Osteoblast (primary cell): Measurements from ENCODE around the gene FAAH. TPM values are rescaled to one million over a fixed set of nuclear protein-coding genes. Genes with fewer than 3 reads are reported as not detected.

Experiments used
- DNase-seq: peaks from one replicate; pipeline ENCODE4 v3.0.0; 2011; ENCODE audit warnings: low spot score, mixed read lengths; ENCODE audit not compliant: insufficient read length; ENCODE audit errors: missing footprints
- H2AFZ ChIP-seq: 2 replicates; pipeline ENCODE4 v1.6.0; 2011; ENCODE audit warnings: mild to moderate bottlenecking, low read length
- H3K27ac ChIP-seq: 2 replicates; pipeline ENCODE4 v1.5.1; 2011; ENCODE audit warnings: mild to moderate bottlenecking, low read depth, low read length, moderate library complexity
- H3K27me3 ChIP-seq: 2 replicates; pipeline ENCODE4 v1.6.0; 2012; ENCODE audit warnings: mild to moderate bottlenecking, control low read depth, inconsistent platforms, low read length, moderate library complexity; ENCODE audit not compliant: insufficient read depth
- H3K36me3 ChIP-seq: 2 replicates; pipeline ENCODE4 v1.5.1; 2011; ENCODE audit warnings: mild to moderate bottlenecking, low read length, control low read depth, moderate library complexity; ENCODE audit not compliant: insufficient read depth
- H3K4me1 ChIP-seq: 2 replicates; pipeline ENCODE4 v1.5.1; 2011; ENCODE audit warnings: mild to moderate bottlenecking, low read length, control low read depth, moderate library complexity; ENCODE audit not compliant: insufficient read depth
- H3K4me2 ChIP-seq: 2 replicates; pipeline ENCODE4 v1.6.0; 2011; ENCODE audit warnings: mild to moderate bottlenecking, low read length; ENCODE audit not compliant: insufficient read depth
- H3K4me3 ChIP-seq: fragments of 200-600 bp; sonication (generic); 3 replicates; pipeline ENCODE4 v1.5.1; 2012; ENCODE audit warnings: mild to moderate bottlenecking, low read length, inconsistent platforms; ENCODE audit not compliant: insufficient read depth
- H3K79me2 ChIP-seq: 2 replicates; pipeline ENCODE4 v1.6.0; 2012; ENCODE audit warnings: mild to moderate bottlenecking, low read length, control low read depth, inconsistent platforms; ENCODE audit not compliant: insufficient read depth
- H3K9me3 ChIP-seq: 2 replicates; pipeline ENCODE4 v1.5.1; 2011; ENCODE audit warnings: low read depth, low read length, control low read depth
- H4K20me1 ChIP-seq: 2 replicates; pipeline ENCODE4 v1.6.0; 2012; ENCODE audit warnings: mild to moderate bottlenecking, low read length, control low read depth; ENCODE audit not compliant: insufficient read depth
- total RNA-seq: library from RNA; depleted of rRNA; stranded (reverse); fragments of >200 nt; gene quantifications from 2 replicates; pipeline ENCODE4 v1.2.3, GENCODE V29; 2012
- TF ChIP-seq, protein P1 (sequence below): IDR thresholded peaks from 2 replicates; pipeline ENCODE4 v1.5.1; 2011; ENCODE audit warnings: mild to moderate bottlenecking, low read depth, low read length, moderate library complexity; ENCODE audit errors: extremely low read depth

The FAAH gene
- total RNA-seq, 1 donor, result 4.0 TPM

GRCh38 chr1:46451948-46452930 lies 58.1 kb downstream of the FAAH start:
- H3K27ac ChIP-seq, result no peak overlapping the region
- no peak overlapping the region for H3K4me2 ChIP-seq
- H3K4me3 ChIP-seq, result no peak overlapping the region
- no peak overlapping the region for H2AFZ ChIP-seq
- H4K20me1 ChIP-seq, result peaks cover 4% of the 10 kb centered on the region
- H3K9me3 ChIP-seq, result no peaks in the 10 kb centered on the region
- TF ChIP-seq, protein P1, sequence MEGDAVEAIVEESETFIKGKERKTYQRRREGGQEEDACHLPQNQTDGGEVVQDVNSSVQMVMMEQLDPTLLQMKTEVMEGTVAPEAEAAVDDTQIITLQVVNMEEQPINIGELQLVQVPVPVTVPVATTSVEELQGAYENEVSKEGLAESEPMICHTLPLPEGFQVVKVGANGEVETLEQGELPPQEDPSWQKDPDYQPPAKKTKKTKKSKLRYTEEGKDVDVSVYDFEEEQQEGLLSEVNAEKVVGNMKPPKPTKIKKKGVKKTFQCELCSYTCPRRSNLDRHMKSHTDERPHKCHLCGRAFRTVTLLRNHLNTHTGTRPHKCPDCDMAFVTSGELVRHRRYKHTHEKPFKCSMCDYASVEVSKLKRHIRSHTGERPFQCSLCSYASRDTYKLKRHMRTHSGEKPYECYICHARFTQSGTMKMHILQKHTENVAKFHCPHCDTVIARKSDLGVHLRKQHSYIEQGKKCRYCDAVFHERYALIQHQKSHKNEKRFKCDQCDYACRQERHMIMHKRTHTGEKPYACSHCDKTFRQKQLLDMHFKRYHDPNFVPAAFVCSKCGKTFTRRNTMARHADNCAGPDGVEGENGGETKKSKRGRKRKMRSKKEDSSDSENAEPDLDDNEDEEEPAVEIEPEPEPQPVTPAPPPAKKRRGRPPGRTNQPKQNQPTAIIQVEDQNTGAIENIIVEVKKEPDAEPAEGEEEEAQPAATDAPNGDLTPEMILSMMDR, result no peak
- H3K4me1 ChIP-seq, result no peaks in the 10 kb centered on the region
- no peaks in the 10 kb centered on the region for H3K79me2 ChIP-seq
- H3K36me3 ChIP-seq, result no peaks in the 10 kb centered on the region
- peak; percentile 76 for DNase-seq
- H3K27me3 ChIP-seq, result peaks cover 32% of the 10 kb centered on the region

DNA sequence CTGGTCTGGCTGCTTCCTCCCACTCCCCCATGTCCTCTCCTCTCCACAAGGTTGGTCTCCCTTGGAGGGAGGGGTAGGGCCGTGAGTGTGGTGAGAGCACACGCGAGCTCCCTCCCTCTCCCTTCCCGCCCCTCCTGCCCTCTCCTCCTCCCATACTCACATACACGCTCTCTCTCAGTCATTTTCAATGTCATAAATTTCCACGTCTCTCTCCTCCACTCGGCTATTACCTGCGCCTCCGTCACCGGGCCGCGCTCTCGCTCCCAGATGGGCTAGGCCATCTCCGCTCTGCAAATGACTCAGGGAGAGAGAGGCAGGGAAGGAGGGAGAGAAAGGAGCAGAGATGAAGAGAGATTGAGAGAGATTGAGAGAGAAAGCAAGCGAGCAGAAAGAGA lies 58.8 kb downstream of the FAAH start:
- Histone ChIP-seq H3K36me3 (no peaks in the 10 kb centered on the region), H3K27ac (no peak overlapping the region), H3K4me3 (no peak overlapping the region), H4K20me1 (no peaks in the 10 kb centered on the region), H3K4me2 (no peak overlapping the region), H3K4me1 (no peaks in the 10 kb centered on the region), H3K79me2 (no peaks in the 10 kb centered on the region), H3K27me3 (peaks cover 27% of the 10 kb centered on the region), H3K9me3 (no peaks in the 10 kb centered on the region), H2AFZ (no peak overlapping the region)
- DNase-seq, result peak; percentile 66
- TF ChIP-seq, protein P1, result no peak

GRCh38 chr1:46453449-46453848 lies 59.3 kb downstream of the FAAH start:
- Histone ChIP-seq H3K4me1 (no peaks in the 10 kb centered on the region), H2AFZ (no peak overlapping the region), H3K4me3 (no peak overlapping the region), H3K79me2 (no peaks in the 10 kb centered on the region), H3K27me3 (peaks cover 28% of the 10 kb centered on the region), H4K20me1 (no peaks in the 10 kb centered on the region), H3K4me2 (no peak overlapping the region), H3K36me3 (no peaks in the 10 kb centered on the region), H3K9me3 (no peaks in the 10 kb centered on the region), H3K27ac (no peak overlapping the region)
- DNase-seq, result no peak
- TF ChIP-seq, protein P1, result no peak

GRCh38 chr1:46455951-46456350 lies 61.8 kb downstream of the FAAH start:
- H2AFZ ChIP-seq, result no peak overlapping the region
- no peaks in the 10 kb centered on the region for H3K9me3 ChIP-seq
- no peaks in the 10 kb centered on the region for H4K20me1 ChIP-seq
- H3K27ac ChIP-seq, result no peak overlapping the region
- no peak overlapping the region for H3K4me2 ChIP-seq
- no peaks in the 10 kb centered on the region for H3K36me3 ChIP-seq
- TF ChIP-seq, protein P1, result no peak
- no peak for DNase-seq
- H3K27me3 ChIP-seq, result peaks cover 24% of the 10 kb centered on the region
- no peak overlapping the region for H3K4me3 ChIP-seq
- H3K4me1 ChIP-seq, result no peaks in the 10 kb centered on the region
- no peaks in the 10 kb centered on the region for H3K79me2 ChIP-seq
